ENCODE measurements around the gene ANKS3. TPM values are rescaled to one million over a fixed set of nuclear protein-coding genes. Genes with fewer than 3 reads are reported as not detected.

The ANKS3 gene
- total and polyA plus RNA-seq, 2 of the 8 experiments (the other 6 are each of a cell fraction or from before 2014, with no cell fraction given) = 15.5 to 23.9 TPM

DNA sequence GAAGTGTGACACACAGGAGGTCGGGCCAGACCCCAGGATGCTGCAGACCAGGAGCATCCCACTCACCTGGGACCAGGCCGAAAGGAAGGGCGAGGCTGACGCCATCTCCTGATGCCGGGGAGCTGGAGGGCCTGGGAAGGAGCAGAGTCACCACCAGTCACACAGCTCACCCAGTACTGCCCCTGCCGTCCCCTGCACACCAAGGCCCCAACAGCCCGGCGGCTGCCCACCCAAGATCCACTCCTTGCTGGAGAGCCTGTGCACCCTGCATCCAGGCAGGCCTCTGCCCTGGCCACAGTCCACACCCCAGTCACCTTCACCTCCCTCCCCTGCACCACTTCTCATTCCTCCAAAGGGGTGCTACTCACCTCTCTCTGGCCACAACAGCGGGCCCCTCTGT is 28.1 kb upstream of the ANKS3 start:
- Histone ChIP-seq H3K56ac (replicated peaks; ENCODE audit: insufficient read length, low read depth, low read length) (no peak overlapping the region), H4K91ac (replicated peaks; ENCODE audit: insufficient read length, low read length) (no peak overlapping the region), H2AK5ac (ENCODE audit: low read depth, low read length) (no peak overlapping the region), H3K23ac (ENCODE audit: insufficient read length) (no peak overlapping the region), H3K79me2 (ENCODE audit: control insufficient read depth in 1 of 2, insufficient read depth in 2 of 2, low read length in 2 of 2) (peaks cover 0 to 15% of the 10 kb centered on the region in 2 experiments; a peak in 2 of 4 replicates), H3K9me3 (ENCODE audit: insufficient read depth in 2 of 2, low read depth in 1 of 2, low read length in 1 of 2) (no peaks in the 10 kb centered on the region), H3K4me3 (ENCODE audit: extremely low read depth in 1 of 4, insufficient read depth in 2 of 4, low read depth in 3 of 4, low read length in 4 of 4) (no peak overlapping the region), H4K8ac (ENCODE audit: extremely low read depth, insufficient read depth, low read length) (no peak overlapping the region), H2BK12ac (ENCODE audit: low read depth, low read length) (no peak overlapping the region), H3K79me1 (ENCODE audit: low read depth, low read length) (peaks cover 5% of the 10 kb centered on the region; the same call in 1 of the 2 replicates), H3K27ac (ENCODE audit: low read depth, low read length) (no peak overlapping the region), H3K27me3 (replicated peaks in 1 of 4; ENCODE audit: control insufficient read depth in 3 of 4, extremely low read depth in 1 of 4, insufficient read depth in 3 of 4, low read length in 3 of 4) (no peaks in the 10 kb centered on the region), H4K5ac (ENCODE audit: insufficient read length, low read depth, low read length) (no peak overlapping the region), H3K4me1 (replicated peaks in 1 of 4; ENCODE audit: control insufficient read depth in 3 of 4, insufficient read depth in 4 of 4, low read length in 3 of 4) (no peaks in the 10 kb centered on the region; a peak in 1 of 7 replicates), H3K36me3 (ENCODE audit: control insufficient read depth in 2 of 4, insufficient read depth in 4 of 4, low read length in 3 of 4) (peaks cover 12 to 31% (median 20%) of the 10 kb centered on the region in 4 experiments), H3K4ac (replicated peaks; ENCODE audit: insufficient read length, low read depth, low read length) (no peak overlapping the region), H3K4me2 (ENCODE audit: insufficient read depth in 1 of 2, low read depth in 2 of 2, low read length in 2 of 2) (no peak overlapping the region), H3K23me2 (ENCODE audit: low read depth, low read length) (peaks cover 5% of the 10 kb centered on the region; the same call in 1 of the 2 replicates), H3K14ac (ENCODE audit: insufficient read length) (no peak overlapping the region), H3K9ac (replicated peaks in 1 of 4; ENCODE audit: extremely low read depth in 1 of 4, low read depth in 3 of 4, low read length in 3 of 4) (no peak overlapping the region), H2BK15ac (ENCODE audit: low read length) (no peak overlapping the region), H2BK20ac (ENCODE audit: low read length) (no peak overlapping the region), H3K18ac (ENCODE audit: extremely low read depth, low read length) (no peak overlapping the region), H2AFZ (ENCODE audit: low read length) (no peak overlapping the region), H2BK120ac (replicated peaks; ENCODE audit: low read depth, low read length) (no peak overlapping the region), H4K20me1 (replicated peaks in 1 of 2; ENCODE audit: control insufficient read depth in 1 of 2, insufficient read depth in 2 of 2, low read length in 2 of 2) (peaks cover 7 to 11% of the 10 kb centered on the region in 2 experiments), H2BK5ac (ENCODE audit: low read depth, low read length) (no peak overlapping the region)
- no peak for DNase-seq (ENCODE audit: low read depth in 1 of 2, low spot score in 2 of 2)
- ChIA-PET CTCF (ENCODE audit: partially characterized antibody) (interaction anchor here (1.4 kb wide), 1 partner anchor 37 kb away, joined by 3 read pairs; no protein-coding TSS in a partner anchor), POLR2A (ENCODE audit: partially characterized antibody) (interaction anchor here (0.6 to 1.7 kb wide), 3 partner anchors 16 to 40 kb away, joined by 3 to 5 read pairs (median 4); no protein-coding TSS in a partner anchor)
- WGBS, 2 experiments (ENCODE audit: extremely low coverage in 1 of 2, insufficient coverage in 1 of 2, insufficient read length in 1 of 2, insufficient replicate concordance in 2 of 2, low coverage in 1 of 2, low lambda C conversion rate in 2 of 2, missing lambda C conversion rate in 1 of 2) = 95% methylated on average over 8 of the region's 9 CpGs; no CpG with 5 or more reads in 1 of the 2 experiments
- FAIRE-seq = no peak
- TF ChIP-seq CTBP2 (IDR thresholded peaks at IDR 0.05; ENCODE audit: borderline replicate concordance, insufficient read depth, insufficient read length, low read length) = no peak
- TF ChIP-seq BACH1 (IDR thresholded peaks at IDR 0.05; ENCODE audit: low read length) = no peak
- TF ChIP-seq BCL11A (IDR thresholded peaks at IDR 0.05; ENCODE audit: low read depth in 2 of 2, low read length in 2 of 2) = no peak
- TF ChIP-seq RAD21 (IDR thresholded peaks at IDR 0.05 in 1 of 2, conservative IDR thresholded peaks at IDR 0.05 in 1 of 2; ENCODE audit: low read depth in 2 of 2, low read length in 2 of 2) = no peak
- TF ChIP-seq YY1 (IDR thresholded peaks at IDR 0.05; ENCODE audit: low read depth, low read length) = no peak
- no peak for TF ChIP-seq NANOG (IDR thresholded peaks at IDR 0.05; ENCODE audit: insufficient read depth, low read depth, low read length, poor library complexity, severe bottlenecking)

Measured in H1 (cell line).